NCI-H345 (cell line): ENCODE results near the gene SPRR1A.
"Not testable (repeated sequence)": the region's sequence is repeated elsewhere in the genome, so short reads cannot be mapped to it uniquely, and the experiment has no call there.

Source experiments
- DNase-seq: peaks from one replicate; lab custom pipeline; 2025; lab: John Stamatoyannopoulos, UW

SPRR1A gene

DNA sequence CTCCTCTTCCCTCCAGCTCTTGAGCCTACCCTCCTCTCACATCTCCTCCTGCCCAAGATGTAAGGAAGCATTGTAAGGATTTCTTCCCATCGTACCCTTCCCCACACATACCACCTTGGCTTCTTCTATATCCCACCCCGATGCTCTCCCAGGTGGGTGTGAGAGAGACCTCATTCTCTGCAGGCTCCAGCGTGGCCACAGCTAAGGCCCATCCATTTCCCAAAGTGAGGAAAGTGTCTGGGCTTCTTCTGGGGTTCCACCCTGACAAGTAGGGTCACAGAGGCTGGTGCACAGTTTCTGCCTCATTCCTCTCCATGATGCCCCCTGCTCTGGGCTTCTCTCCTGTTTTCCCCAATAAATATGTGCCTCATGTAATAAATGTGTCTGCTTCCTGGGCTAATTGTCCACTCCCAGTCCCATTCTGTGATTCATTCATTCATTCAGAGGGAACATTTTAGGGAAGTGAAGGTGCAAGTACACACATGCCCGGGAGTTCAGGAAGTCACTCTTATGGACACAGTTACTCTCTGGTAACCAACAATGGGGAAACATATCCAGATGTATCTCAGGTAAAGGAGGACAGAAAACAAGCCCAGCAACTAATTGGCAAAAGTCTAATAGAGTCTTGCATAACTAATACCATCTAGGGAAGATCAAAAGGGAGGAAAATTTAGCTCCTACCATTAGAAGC is 11.5 kb upstream of the SPRR1A start:
- DNase-seq: no peak

DNA sequence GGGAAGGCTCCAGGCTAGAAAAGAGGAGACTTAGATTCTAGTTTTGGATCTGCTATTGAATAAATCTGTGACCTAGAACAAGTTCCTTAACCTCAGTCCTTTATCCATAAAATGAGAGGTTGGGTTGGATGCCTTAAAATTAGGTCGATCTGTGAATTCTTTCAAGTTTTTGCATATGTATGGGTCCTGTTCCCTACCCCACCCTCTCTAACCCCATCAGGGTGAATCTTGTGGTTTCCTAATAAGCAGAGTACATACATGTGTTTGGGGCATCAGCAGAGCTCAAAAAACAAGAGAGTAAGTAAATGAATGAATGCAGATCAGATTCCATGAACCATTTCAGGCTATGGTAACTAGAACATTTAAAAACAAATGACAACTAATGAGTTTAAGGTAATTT is 7.2 kb upstream of the SPRR1A start:
- DNase-seq: no peak

DNA sequence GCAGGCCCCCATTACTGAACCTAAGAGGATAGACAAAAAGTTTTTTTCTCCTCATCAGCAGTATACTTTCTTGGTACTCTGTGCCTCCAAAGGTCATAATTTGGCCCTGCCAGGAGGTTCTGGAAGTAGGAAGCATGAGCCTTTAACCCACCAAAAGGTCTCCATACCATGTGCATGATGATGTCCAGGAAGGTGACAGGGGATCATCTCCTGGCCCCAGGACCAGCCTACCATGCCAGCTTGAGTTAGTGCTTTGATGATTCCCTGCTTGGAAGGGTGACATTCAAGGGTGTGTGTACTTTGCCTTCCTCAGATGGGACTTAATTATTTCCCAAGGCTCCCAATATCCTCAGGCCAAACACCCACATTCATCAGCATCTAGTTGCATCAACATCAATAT is 6.3 kb upstream of the SPRR1A start:
- no peak for DNase-seq

DNA sequence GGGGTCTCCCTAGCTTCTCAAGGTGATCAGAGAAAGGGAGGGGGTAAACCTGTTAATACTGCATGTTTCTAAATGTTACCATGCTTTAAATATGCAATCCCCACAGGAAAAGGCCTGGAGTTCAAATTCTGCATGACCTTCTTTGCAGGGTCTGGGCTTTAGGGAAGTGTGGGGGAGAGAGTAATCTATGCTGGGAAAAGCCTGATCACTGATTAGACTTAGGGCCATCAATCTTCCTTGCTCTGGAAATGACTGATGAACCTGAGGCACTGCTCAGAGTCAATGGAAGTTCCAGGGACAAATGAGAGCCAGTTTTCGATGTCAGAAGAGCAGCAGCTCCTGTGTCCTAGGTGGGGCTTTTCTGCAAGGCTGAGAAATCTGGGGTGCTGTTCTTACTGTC is 3.2 kb upstream of the SPRR1A start:
- DNase-seq: no peak

DNA sequence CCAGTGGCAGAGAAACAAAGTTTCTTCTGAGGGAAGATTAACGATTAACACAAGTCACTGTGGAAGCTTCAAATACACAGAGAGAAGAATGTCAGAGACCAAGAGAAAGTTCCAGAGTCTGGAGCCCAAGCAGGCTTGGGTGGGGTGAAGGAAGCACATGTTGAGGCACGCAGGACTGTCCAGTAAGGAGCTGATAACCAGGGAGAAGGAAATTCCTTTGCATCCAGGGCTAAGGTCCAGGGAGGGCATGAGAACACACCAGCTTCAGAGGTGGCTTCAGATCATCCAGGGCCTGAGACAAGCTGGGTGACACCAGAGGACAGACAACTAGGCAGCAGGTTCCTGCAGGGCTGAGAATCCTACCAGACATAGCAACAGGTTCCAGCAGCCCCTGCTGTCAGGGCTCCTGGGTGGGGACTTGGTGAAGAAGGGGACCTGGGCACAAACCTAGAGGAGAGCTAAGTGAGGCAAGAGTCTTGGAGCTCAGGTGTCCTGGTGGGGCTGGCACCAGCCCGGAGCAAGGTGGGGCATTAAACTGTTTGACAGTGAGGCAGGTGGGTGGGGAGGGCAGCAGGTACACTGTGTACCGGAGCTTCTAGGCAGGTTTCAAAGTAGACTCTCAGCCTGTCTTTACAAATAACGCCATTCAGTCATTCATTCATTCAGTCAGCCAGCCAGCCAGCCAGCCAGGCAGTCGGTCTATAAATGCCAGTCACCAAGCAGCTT is 2.6 kb upstream of the SPRR1A start:
- DNase-seq: no peak

DNA sequence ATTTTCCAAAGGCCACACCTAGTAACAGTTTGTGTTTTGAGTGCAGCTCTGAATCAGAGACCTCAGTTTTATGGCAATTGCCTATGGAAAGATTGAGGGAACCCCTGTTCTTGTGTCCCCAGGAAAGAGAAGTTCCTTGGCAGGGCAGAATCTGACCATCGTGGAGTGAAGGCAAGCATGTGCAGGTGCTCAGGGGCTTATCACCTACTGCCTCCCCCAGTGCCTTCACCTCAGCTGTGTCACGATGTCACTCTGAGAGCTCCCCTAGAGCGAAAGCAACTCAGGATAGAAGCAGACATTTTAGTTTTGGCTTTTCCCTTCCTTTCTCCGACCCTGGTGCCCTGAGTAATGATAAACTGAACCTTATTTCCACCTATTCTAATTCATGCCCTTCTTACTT is 1.8 kb upstream of the SPRR1A start:
- DNase-seq: no peak

DNA sequence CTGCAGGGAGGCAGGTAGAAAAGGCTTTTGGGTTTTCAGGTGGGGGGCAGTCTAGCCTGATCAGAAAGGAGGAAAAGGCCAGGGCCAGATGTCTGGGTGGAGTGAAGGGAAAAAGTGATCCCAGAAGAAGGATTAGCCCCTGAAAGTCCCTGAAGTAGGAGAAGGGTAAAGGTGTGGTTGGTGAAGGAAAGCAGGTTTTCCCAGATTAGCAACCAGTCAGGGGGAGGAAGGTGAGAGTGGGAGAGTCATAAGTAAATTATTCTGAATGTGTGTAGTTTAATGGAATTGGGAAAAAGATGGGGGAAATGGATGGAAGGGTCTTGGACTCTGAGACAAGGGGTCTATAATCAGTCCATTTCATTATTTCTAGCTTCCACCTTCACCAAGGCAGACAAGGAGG is 647 bp upstream of the SPRR1A start:
- DNase-seq: no peak

DNA sequence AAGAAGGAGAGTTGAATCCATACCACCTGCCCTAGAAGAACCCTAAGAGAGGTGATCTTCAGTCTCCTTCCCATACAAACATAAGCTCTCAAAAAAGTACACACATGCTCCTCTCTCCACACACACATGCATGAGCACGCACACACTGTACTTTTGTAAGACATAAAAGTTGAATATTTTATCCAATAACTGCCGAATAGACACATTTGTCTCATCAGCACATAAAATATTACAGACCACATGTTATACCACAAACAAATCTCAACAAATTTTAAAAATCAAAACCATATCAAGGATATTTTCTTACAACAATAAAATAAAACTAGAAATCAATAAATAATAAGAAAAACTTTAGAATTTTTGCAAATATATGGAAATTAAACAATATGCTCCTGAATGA is 2.7 kb downstream of the SPRR1A start:
- no peak for DNase-seq

DNA sequence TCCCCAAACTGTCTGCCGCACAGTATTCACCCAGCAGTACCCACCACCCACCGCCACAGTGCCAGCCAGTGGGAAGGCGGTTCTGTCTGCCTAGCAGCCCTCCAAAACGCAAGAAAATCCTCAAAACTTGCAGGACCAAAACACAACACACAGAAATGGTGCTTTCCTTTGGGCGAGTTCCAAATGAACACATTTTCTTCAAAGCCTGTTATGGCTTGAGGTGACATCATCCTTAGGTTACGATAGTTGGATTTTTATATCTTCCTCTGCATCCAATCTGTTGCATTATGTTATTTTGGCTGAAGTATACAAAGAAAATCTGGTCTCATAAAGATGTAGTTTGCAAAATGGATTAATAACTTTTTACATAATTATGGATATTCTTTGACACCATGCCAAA is 9.3 kb downstream of the SPRR1A start:
- DNase-seq: no peak

DNA sequence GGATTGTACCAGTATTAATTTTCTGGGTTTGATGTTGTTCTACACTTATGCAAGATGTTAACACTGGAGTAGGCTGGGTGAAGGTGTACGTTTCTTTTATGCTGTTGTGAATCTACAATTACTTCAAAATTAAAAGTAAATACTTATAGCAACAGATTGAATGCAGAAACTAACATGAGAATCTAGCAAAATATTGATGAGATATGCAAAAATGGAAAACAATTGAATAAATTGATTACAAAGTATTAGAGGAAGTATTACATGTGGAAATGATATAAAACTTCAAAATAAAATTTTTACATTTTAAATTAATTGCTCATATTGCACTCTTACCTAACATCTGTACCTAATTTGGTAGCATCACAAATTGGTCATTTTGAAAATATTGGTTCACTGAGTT is 12.0 kb downstream of the SPRR1A start:
- DNase-seq: no peak

DNA sequence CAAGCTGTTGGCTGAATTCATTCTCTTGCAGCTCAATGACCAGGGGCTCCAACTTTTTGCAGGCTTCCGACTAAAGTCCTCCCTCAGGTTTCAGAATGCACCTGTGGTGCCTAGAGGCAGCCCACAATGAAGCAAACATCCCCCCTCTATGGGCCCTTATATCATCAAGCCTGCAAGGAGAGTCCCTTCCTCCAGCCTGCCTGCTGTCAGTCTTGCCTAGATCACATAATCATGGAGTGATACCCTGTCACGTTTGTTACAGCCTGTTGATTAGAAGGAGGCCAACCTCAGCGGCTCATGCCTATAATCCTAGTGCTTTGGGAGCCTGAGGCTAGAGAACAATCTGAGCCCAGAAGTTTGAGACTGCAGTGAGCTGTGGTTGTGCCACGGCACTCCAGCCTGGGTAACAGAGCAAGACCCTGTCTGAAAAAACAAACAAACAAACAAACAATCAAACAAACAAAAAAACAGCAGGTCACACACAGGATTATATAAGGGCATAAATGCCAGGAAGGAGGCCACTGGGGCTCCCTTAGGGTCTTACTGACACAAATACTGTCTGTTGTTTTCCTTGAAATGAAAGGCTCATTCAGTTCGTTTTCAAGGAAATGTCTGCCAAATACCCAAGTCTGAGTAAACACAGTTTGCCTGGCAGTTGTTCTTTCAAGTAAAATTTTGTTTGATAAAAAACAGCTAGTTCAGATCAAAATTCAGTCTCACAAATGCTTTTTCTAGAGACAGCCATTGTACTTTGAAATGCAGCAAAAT is 12.9 kb downstream of the SPRR1A start:
- no peak for DNase-seq

DNA sequence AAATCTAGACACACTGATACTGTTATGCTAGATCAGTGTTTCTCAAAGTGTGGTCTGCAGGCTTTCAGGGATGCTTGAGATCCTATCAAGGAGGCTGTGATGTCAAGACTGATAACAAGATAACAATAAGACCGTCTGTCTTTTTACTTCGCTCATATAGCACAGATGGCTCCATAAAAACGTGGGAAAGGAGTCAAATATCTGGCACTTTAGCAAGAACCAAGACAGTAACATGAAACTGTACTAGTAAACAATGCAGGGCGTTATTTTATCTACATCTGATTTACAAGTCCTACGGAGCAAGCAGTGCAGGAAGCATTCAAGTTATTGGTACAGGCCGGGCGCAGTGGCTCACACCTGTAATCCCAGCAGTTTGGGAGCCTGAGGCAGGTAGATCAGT is 14.0 kb downstream of the SPRR1A start:
- DNase-seq: no peak

DNA sequence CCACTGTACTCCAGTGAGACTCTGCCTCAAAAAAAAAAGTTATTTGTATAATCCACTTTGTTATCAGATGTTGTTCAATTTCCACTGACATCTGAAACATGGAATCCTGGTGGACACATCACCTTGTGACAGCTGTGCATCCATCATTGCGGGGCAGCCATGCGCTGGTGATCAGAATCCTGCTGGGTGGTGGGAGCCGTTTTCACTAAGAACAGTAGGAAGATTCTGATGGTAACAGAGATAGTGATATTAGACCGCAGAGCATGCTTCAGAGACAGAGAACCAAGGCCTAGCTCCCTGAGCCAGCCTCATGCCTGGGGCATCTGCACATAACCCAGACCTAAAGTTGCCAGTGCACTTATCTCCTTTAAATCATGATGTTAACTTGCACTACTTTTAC is 14.6 kb downstream of the SPRR1A start:
- DNase-seq: no peak

DNA sequence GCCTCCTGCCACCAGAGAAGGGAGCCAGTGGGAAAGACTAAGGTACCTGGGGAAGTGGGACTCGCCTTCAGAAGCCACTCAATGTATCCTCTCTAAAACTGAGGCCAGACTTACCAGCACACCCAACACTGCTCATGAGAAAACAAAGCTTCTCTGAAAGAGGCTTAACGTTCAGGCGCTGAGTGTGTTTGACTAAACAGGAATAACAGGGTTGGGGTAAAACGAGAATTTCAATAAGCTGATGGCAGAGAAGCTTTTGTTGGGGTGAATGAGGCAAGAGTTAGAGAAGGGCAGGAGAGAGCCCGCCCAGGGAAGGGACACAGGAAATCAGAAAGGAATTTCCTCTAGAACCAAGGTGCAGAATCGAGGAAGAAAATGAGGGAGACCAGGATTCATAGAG is 15.9 kb downstream of the SPRR1A start:
- no peak for DNase-seq

DNA sequence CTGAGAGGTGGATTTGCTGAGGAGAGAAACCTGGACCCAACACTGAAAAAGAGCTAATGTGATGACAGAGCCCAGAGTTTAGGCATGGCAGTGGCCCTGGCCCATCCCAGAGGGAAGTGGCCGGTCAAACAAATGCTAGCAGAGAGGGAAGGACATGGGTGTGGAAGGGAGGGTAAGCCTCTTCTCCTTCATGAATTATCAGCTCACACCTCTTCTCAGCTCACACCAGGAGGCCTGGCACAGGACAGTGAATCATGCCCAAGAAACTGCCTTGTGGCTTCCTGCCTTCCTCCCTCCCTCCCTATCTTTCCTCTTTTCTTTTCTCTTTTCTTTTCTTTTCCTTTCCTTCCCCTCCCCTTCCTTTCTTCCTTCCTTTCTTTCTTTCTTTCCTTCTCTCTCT is 16.4 kb downstream of the SPRR1A start:
- DNase-seq: no peak

DNA sequence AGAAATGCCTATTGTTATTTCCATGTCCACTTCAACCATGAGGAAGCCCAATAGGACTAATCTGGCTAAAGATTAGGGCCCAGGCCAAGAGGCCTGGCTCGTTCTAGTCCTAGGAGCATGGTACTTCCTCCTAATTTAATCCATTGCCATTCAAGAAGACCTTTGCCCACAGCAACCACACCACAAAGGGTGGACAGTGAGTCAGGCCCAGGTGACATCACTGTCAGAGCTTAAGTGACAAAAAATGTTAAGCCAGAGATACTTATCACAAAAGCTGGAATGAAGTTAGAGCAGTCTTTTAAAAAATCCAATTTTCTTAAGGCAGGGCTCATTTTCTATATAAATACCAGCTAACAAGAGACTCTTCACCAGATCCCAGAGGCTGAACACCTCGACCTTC is 17.5 kb downstream of the SPRR1A start, which contains the start of gene SPRR3:
SPRR3 (plus strand) TSS at position 368 of the 400 bp plus-strand sequence. CDS start 1,272 bp downstream, outside the sequence.
- DNase-seq: no peak

DNA sequence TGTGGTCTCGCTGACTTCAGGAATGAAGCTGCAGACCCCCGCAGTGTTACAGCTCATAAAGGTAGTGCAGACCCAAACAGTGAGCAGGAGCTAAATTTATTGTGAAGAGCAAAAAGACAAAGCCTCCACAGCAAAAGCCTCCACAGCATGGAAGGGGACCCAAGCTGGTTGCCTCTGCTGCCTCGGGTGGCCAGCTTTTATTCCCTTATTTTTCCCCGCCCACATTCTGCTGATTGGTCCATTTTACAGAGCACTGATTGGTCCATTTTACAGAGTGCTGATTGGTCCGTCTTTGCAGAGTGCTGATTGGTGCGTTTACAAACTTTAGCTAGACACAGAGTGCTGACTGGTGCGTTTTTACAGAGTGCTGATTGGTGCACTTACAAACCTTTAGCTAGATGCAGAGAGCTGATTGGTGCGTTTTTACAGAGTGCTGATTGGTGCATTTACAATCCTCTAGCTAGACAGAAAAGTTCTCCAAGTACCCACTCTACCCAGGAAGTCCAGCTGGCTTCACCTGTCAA is 27.4 kb downstream of the SPRR1A start:
- DNase-seq: not testable (repeated sequence)

DNA sequence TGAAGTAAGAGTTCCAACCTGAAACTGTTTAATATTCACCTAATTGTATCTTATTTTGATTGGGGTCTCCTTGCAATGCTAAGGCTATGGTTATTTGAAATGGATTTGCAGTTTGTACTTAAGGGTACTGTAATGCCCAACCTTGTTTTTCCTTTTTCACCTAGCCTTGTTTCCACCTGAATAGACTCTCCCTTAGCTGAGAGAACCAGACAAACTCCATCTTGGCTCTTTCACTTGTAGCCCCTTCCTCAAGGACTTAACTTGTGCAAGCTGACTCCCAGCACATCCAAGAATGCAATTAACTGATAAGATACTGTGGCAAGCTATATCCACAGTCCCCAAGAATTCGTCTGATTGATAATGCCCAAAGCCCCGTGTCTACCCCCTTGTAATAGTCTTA is 37.9 kb downstream of the SPRR1A start:
- not testable (repeated sequence) for DNase-seq

DNA sequence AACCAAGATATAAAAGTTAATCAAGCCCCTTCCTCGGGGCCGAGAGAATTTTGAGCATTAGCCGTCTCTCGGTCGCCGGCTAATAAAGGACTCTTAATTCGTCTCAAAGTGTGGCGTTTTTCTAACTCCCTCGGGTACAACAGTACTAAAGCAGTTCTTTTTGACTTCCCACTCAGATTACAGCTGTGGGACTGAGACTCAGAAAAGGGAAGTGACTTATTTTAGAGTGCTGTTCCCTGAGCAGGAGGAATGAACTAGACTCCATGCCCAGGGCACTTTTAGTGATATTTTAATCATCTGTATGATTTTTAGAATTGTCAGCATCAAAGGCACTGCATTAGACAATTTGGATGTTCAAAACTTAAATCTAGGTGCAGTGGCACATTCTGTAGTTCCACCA is 38.5 kb downstream of the SPRR1A start:
- not testable (repeated sequence) for DNase-seq

DNA sequence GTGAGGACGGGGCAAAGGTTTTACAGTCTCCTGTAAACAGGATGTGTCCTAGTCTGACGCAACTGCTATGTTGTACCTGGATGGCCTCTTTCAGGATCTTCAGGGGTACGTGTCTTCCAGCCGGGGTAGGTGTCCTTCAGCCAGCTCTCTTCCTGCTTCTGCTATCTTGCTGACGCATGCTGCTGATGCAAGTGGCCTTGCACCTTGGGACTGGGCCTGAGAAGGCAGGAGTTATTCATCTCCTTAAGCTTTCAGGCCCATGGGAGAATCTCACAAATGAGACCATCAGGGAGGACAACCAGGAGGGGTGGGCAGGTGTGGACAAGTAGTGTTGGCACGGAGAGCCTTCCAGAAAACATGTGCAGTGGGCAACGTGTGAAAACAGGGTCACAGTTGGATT is 39.2 kb downstream of the SPRR1A start:
- no peak for DNase-seq

DNA sequence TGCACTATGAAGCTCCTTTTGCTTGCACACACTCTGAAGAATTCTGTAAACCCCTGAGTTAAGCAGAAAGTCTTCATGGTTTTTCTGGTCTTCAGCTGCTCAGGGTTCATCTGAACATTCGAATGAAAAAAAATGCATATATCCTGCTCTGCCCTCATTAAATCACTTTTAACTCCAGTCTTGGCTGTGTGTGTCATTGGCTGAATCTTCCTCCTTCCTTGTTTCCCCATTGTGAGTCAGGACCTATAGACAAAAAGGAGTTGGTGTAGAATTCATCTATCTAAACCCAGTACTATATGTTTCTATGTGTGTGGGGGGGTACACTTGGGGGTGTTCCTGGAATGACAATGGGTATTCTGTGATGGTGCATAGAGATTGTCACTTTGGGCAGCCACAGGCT is 40.5 kb downstream of the SPRR1A start:
- no peak for DNase-seq

DNA sequence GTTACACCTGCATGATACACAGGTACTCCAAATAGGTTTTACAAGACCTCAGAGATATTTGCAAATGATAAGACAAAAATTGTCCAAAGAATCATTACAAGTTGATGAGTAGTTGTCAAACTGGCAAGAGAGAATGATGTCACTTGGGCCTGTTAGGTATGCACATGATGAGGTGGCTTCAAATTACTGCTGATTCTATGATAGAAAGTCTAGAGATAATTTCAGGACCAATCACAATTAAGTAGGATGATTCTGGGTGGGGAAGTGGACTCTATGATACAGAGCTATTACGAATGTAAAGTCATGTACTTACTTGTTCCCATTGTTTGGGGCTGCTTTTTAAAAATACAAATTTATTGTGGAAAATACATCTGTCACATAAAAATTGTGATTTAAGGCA is 41.9 kb downstream of the SPRR1A start:
- no peak for DNase-seq

DNA sequence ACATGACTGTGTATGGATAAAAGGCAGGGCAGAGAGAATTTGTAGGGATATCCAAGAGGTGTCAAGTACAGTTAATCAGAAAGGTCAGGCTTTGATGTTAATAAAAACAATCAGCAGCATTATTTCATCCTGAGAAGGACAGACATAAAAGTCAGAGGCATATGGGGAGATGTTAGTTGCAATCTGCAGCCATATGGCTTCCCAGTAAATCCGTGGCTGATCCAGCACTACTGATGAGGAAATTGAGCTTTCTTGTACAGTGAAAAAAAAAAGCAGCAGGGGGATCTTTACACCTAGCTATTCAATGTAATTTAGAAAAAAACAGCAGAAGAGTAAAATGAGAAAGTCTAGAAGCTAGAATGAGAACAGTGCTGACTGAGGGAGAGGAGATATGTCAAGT is 44.9 kb downstream of the SPRR1A start:
- no peak for DNase-seq
